Mesothelial cell of epicardium (in vitro differentiated cells): ENCODE data around the gene MYG1. TPM values are rescaled to one million over a fixed set of nuclear protein-coding genes. Genes with fewer than 3 reads are reported as not detected.
"Not testable (repeated sequence)": the region's sequence is repeated elsewhere in the genome, so short reads cannot be mapped to it uniquely, and the experiment has no call there.

Experiments used
- DNase-seq, 2 experiments: peaks; one replicate each; pipeline ENCODE4 v3.0.0; 2021; ENCODE audit warnings: low spot score in 2 of 2; ENCODE audit not compliant: unreplicated experiment in 2 of 2
- H3K27ac Mint-ChIP-seq: 2 replicates; pipeline ENCODE4 v1.8.0; 2021; ENCODE audit warnings: mixed read lengths
- H3K27me3 Mint-ChIP-seq: 2 replicates; pipeline ENCODE4 v1.8.0; 2021; ENCODE audit warnings: low read depth, mixed read lengths
- H3K36me3 Mint-ChIP-seq: 2 replicates; pipeline ENCODE4 v1.8.0; 2021; ENCODE audit warnings: mixed read lengths
- H3K4me1 Mint-ChIP-seq: 2 replicates; pipeline ENCODE4 v1.8.0; 2021; ENCODE audit warnings: mixed read lengths
- H3K4me3 Mint-ChIP-seq: 2 replicates; pipeline ENCODE4 v1.8.0; 2021; ENCODE audit warnings: mild to moderate bottlenecking, moderate library complexity, mixed read lengths
- H3K9me3 Mint-ChIP-seq: 2 replicates; pipeline ENCODE4 v1.8.0; 2021; ENCODE audit warnings: mixed read lengths
- total RNA-seq: library from RNA; stranded (reverse); gene quantifications from 3 replicates; pipeline ENCODE4 v1.2.1, GENCODE V29; 2021
- TF ChIP-seq, protein P1 (sequence below): fragments of 200-600 bp; sonication (generic); IDR thresholded peaks from one replicate; pipeline ENCODE4 v1.5.0; 2021; ENCODE audit warnings: antibody characterized with exemption; ENCODE audit not compliant: unreplicated experiment

The MYG1 gene
- total RNA-seq, 1 donor from 2014 or later = 55.9 TPM

DNA sequence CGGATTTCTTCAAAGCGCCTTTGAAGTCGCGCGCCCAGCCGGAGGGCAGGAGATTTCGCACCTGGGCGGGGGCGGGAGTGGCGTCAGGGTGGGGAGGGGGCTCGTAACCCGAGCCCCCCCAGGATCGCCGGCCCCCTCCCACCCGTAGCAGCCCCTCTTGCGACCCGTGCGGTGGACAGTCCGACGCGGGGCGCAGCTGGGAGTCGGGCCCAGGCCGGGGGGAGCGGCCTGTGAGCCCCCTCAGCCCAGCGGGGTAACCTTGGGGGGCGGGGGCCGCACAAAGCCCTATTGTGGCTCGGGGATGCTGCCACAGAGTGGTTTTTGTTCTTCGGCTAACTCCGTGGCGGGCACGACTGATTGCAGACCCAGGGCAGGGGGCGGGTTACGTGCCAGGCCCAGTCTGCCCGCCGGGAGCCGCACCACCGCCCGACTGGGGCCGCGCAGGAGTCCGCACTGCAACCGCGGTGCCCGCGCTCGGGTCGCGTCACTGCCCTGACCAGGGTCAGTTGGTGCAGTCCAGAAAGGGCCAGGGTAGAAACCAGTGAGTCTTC, 26.1 kb downstream of the MYG1 start:
- peak in 1 of 2 experiments; percentile 47 for DNase-seq

DNA sequence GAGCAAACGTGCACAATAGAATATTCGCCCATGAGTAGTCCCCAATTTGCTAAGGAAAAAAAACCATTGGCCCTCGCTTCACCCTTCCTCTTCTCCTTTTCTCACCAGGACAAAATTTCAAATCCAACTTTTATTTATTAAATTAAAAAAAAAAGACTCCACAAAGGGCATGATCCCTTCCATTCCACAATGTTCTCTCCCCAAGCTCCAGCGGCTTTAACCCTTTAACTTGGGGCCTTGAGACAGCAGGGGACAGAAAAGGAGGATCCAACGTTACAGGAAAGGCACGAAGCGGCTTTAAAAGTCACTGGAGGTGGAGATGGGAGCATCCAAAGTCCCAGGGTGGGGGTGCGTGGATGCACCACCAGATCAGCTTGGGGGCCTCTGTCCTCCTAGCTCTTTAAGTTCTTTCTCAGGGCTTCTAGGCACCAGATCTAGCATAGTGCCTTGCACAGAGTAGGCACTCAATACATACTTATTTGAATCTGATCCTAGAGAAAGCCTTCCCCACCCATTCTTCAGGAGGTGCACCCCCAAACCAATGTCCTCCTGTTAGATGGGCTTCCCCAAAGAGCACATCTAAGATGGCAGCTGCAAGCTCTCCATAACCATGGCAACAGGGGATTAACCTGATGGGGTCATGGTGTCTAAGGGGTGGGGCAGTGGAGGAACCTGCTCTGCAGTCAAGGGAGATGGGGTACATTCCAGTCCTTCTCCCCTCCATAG, 27.1 kb downstream of the MYG1 start:
- no peak overlapping the region for H3K27ac Mint-ChIP-seq
- H3K9me3 Mint-ChIP-seq = no peaks in the 10 kb centered on the region
- H3K27me3 Mint-ChIP-seq = peaks cover 28% of the 10 kb centered on the region
- H3K4me3 Mint-ChIP-seq = peak overlapping the region; percentile 65
- no peak for DNase-seq
- peaks cover 17% of the 10 kb centered on the region for H3K4me1 Mint-ChIP-seq
- H3K36me3 Mint-ChIP-seq = no peaks in the 10 kb centered on the region
- TF ChIP-seq, protein P1, sequence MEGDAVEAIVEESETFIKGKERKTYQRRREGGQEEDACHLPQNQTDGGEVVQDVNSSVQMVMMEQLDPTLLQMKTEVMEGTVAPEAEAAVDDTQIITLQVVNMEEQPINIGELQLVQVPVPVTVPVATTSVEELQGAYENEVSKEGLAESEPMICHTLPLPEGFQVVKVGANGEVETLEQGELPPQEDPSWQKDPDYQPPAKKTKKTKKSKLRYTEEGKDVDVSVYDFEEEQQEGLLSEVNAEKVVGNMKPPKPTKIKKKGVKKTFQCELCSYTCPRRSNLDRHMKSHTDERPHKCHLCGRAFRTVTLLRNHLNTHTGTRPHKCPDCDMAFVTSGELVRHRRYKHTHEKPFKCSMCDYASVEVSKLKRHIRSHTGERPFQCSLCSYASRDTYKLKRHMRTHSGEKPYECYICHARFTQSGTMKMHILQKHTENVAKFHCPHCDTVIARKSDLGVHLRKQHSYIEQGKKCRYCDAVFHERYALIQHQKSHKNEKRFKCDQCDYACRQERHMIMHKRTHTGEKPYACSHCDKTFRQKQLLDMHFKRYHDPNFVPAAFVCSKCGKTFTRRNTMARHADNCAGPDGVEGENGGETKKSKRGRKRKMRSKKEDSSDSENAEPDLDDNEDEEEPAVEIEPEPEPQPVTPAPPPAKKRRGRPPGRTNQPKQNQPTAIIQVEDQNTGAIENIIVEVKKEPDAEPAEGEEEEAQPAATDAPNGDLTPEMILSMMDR = no peak

More for the DNA sequence above, 26.1 kb downstream of the MYG1 start:
- Mint-ChIP-seq H3K36me3 (no peaks in the 10 kb centered on the region), H3K4me3 (peak overlapping the region; percentile 65), H3K27me3 (peaks cover 28% of the 10 kb centered on the region), H3K4me1 (peaks cover 23% of the 10 kb centered on the region), H3K9me3 (no peaks in the 10 kb centered on the region), H3K27ac (no peak overlapping the region)
- TF ChIP-seq, protein P1 = no peak

DNA sequence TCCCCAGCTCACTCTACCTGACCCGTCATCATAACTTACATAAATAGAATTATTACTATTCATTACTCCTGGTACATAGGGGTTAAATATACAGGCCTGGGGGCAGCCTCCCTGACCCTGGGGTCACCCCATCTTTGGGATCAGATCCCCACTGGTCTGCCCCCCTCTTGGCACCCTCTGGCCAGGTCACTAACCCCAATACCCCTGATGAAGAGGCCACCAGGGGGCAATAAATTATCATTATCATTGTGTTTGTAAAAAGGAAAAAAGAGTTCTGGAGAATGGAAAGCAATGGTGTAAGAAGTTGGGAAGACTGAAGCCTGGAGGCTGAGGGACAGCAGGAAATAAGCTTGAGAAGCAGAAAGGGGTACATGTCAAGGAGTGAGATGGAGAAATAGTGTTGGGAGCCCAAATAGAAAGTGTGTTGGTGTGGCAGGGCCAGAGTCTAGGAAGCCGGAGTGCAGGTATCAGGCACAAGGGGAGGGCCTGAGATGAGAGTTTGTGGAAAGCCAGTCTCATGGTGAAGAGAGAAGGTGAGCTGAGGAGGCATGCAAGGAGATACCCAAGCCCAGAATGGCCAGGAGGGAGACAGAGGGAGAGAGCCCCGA, 28.0 kb downstream of the MYG1 start:
- H3K9me3 Mint-ChIP-seq = no peaks in the 10 kb centered on the region
- peaks cover 14% of the 10 kb centered on the region for H3K4me1 Mint-ChIP-seq
- no peaks in the 10 kb centered on the region for H3K36me3 Mint-ChIP-seq
- H3K27ac Mint-ChIP-seq = no peak overlapping the region
- no peak for DNase-seq
- TF ChIP-seq, protein P1 = peak; percentile 21
- H3K4me3 Mint-ChIP-seq = peak overlapping the region; percentile 7
- peaks cover 34% of the 10 kb centered on the region for H3K27me3 Mint-ChIP-seq

DNA sequence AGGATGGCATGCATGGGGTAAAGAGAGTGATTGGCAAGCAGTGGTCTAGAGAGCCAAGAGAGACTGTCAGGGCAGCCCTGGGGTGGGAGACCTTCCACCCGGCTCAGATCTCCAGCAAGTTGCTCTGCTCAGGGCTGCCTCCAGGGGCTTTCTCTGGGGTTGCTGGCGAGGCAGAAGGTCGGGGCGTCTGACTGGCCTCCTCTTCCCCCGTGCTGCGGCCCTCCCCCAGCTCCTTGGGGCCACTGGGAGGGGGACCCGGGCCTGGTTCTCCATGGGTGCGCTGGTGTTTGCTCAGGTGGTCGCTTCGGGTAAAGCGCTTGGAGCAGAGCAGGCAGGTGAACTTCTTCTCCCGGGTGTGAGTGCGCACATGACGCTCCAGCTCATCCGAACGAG, 28.5 kb downstream of the MYG1 start:
- Mint-ChIP-seq H3K4me3 (no peak overlapping the region), H3K4me1 (peaks cover 14% of the 10 kb centered on the region), H3K27me3 (peaks cover 34% of the 10 kb centered on the region), H3K27ac (no peak overlapping the region), H3K36me3 (no peaks in the 10 kb centered on the region), H3K9me3 (no peaks in the 10 kb centered on the region)
- TF ChIP-seq, protein P1 = no peak
- DNase-seq = no peak

DNA sequence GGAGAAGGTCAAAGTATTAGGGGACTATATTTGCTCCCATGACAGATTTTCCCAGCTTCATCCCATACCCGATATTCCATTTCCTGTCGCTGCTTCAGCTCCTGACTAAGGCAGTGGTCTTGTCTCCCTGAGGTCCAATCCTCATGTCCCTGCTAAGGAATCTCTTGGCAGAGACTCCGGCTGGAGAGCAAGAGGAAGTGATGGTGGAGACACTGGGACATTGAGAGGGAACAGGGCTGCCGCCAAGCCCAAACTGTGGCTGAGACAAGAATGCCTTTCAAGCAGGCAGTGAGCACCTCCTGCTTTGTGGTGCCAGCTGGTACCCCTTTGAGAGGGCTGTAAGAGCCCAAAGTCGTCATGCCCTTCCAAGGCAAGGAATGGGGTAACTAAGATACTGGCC, 31.2 kb downstream of the MYG1 start:
- Mint-ChIP-seq H3K4me1 (peaks cover 3% of the 10 kb centered on the region), H3K9me3 (no peaks in the 10 kb centered on the region), H3K27me3 (peaks cover 43% of the 10 kb centered on the region), H3K36me3 (no peaks in the 10 kb centered on the region), H3K27ac (no peak overlapping the region), H3K4me3 (no peak overlapping the region)
- DNase-seq = no peak
- TF ChIP-seq, protein P1 = no peak

DNA sequence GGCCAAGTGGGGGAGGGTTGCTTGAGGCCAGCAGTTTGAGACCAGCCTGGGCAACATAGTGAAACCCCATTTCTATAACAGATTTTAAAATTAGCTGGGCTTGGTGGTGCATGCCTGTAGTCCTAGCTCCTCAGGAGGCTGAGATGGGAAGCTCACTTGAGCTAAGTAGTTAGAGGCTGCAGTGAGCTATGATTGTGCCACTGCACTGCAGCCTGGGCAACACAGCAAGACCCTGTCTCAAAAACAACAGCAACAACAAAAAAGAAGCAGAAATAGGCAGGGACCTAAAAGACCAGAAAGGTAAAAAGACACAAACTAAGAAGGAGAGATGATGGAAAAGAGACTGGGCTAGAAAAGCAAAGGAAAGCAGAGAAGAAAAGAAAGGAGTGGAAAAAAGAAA, 32.8 kb downstream of the MYG1 start:
- not testable (repeated sequence) for DNase-seq, H3K4me1 Mint-ChIP-seq, H3K27ac Mint-ChIP-seq, H3K36me3 Mint-ChIP-seq, H3K4me3 Mint-ChIP-seq, H3K9me3 Mint-ChIP-seq
- H3K27me3 Mint-ChIP-seq = peaks cover 38% of the 10 kb centered on the region
